IMR-90 (cell line): ENCODE data around the gene ADGRA3.

Source experiments
- BHLHE40 ChIP-seq: fragments of 150-350 bp; IDR thresholded peaks from 2 replicates; pipeline ENCODE4 v1.6.1; 2016; ENCODE audit warnings: mild to moderate bottlenecking, low read depth, low read length
- CHD1 ChIP-seq: IDR thresholded peaks from 2 replicates; pipeline ENCODE4 v1.6.1; 2012; ENCODE audit warnings: low read depth, low read length, improper control_type of control experiment
- MXI1 ChIP-seq: IDR thresholded peaks from 2 replicates; pipeline ENCODE4 v1.6.1; 2012; ENCODE audit warnings: low read depth, mild to moderate bottlenecking, low read length, moderate library complexity, borderline replicate concordance
- POLR2A ChIP-seq: IDR thresholded peaks from 2 replicates; pipeline ENCODE4 v1.6.1; 2012; ENCODE audit warnings: mild to moderate bottlenecking, low read depth, low read length
- RAD21 ChIP-seq: IDR thresholded peaks from 2 replicates; pipeline ENCODE4 v1.6.1; 2012; ENCODE audit warnings: low read length, improper control_type of control experiment
- RFX5 ChIP-seq: IDR thresholded peaks from 2 replicates; pipeline ENCODE4 v1.8.0; 2012; ENCODE audit warnings: low read depth, mild to moderate bottlenecking, low read length, moderate library complexity
- TF ChIP-seq, protein P1 (sequence below): conservative IDR thresholded peaks from 2 replicates; pipeline ENCODE4 v1.5.1; 2012; ENCODE audit warnings: mild to moderate bottlenecking, low read depth, low read length, improper control_type of control experiment

GRCh38 chr4:22474636-22475310 lies 41.1 kb downstream of the ADGRA3 start:
- TF ChIP-seq, protein P1, sequence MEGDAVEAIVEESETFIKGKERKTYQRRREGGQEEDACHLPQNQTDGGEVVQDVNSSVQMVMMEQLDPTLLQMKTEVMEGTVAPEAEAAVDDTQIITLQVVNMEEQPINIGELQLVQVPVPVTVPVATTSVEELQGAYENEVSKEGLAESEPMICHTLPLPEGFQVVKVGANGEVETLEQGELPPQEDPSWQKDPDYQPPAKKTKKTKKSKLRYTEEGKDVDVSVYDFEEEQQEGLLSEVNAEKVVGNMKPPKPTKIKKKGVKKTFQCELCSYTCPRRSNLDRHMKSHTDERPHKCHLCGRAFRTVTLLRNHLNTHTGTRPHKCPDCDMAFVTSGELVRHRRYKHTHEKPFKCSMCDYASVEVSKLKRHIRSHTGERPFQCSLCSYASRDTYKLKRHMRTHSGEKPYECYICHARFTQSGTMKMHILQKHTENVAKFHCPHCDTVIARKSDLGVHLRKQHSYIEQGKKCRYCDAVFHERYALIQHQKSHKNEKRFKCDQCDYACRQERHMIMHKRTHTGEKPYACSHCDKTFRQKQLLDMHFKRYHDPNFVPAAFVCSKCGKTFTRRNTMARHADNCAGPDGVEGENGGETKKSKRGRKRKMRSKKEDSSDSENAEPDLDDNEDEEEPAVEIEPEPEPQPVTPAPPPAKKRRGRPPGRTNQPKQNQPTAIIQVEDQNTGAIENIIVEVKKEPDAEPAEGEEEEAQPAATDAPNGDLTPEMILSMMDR = no peak
- TF ChIP-seq CHD1 (no peak), POLR2A (no peak), MXI1 (no peak), RFX5 (no peak), BHLHE40 (no peak), RAD21 (no peak)
